ENCODE data around the gene FBXL19. TPM values are rescaled to one million over a fixed set of nuclear protein-coding genes. Genes with fewer than 3 reads are reported as not detected.

FBXL19 gene
- total and polyA plus RNA-seq, 4 donors = 0.31 to 4.8 (median 2.7) TPM

DNA sequence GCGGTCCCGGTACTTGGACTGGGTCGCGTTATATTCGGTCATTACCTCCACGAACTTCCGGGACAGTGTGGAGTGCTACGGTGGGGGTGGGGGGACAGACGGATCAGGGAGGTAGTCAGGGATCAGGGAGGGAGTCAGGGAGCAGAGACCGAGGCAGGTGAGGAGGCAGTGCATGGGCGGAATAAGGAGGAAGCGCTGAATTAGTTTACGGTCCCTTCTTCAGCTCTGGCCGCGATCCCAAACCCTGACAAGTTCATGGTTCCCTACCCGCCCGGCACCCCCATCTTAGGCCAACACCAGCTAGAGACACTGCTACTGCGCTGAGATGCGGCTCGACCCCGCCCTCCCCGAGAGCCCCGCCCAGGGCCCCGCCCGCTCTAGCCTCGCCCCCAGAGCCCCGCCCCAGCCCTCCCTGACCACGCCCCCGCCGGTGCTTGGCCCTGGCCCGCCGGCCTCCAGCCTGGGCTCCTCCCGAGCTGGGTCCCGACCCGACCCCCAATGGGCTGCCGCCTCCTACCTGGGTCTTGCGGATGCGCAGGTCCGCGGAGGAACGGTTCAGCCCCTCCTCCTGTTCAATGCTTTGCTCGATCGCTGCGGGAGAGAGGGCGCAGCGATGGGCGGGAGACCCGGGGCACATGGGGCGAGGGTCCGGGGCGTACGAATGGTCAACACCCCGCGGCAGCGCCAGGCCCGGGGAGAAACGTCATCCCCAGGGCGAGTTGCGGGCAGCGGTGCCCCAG is 73.8 kb downstream of the FBXL19 start:
- peak overlapping the region; percentile 95 to 96 for H3K27ac ChIP-seq (ENCODE audit: low read depth in 1 of 2, low read length in 2 of 2)
- no peak for TF ChIP-seq JUND (IDR thresholded peaks at IDR 0.05)
- no peak for TF ChIP-seq HNF4A (conservative IDR thresholded peaks at IDR 0.05)
- peak; percentile 14 to 29 for TF ChIP-seq RXRA (IDR thresholded peaks at IDR 0.05)
- TF ChIP-seq NR2F2 (IDR thresholded peaks at IDR 0.05) = no peak
- TF ChIP-seq RAD21 (IDR thresholded peaks at IDR 0.05) = peak in 1 of 2 donors; percentile 19
- TF ChIP-seq TAF1 (conservative IDR thresholded peaks at IDR 0.05) = peak; percentile 12
- TF ChIP-seq EGR1 (IDR thresholded peaks at IDR 0.05; ENCODE audit: low read depth in 2 of 2) = no peak
- TF ChIP-seq, protein P1, sequence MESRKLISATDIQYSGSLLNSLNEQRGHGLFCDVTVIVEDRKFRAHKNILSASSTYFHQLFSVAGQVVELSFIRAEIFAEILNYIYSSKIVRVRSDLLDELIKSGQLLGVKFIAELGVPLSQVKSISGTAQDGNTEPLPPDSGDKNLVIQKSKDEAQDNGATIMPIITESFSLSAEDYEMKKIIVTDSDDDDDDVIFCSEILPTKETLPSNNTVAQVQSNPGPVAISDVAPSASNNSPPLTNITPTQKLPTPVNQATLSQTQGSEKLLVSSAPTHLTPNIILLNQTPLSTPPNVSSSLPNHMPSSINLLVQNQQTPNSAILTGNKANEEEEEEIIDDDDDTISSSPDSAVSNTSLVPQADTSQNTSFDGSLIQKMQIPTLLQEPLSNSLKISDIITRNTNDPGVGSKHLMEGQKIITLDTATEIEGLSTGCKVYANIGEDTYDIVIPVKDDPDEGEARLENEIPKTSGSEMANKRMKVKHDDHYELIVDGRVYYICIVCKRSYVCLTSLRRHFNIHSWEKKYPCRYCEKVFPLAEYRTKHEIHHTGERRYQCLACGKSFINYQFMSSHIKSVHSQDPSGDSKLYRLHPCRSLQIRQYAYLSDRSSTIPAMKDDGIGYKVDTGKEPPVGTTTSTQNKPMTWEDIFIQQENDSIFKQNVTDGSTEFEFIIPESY (IDR thresholded peaks at IDR 0.05) = no peak
- TF ChIP-seq GABPA (IDR thresholded peaks at IDR 0.05 in 1 of 2, conservative IDR thresholded peaks at IDR 0.05 in 1 of 2) = no peak
- TF ChIP-seq, protein P2, sequence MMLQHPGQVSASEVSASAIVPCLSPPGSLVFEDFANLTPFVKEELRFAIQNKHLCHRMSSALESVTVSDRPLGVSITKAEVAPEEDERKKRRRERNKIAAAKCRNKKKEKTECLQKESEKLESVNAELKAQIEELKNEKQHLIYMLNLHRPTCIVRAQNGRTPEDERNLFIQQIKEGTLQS (IDR thresholded peaks at IDR 0.05) = no peak
- TF ChIP-seq SP1 (IDR thresholded peaks at IDR 0.05) = no peak
- H3K9me3 ChIP-seq (ENCODE audit: control insufficient read depth in 4 of 4, low read length in 3 of 4) = no peaks in the 10 kb centered on the region
- H3K4me3 ChIP-seq (ENCODE audit: low read depth in 1 of 3, low read length in 3 of 3) = peak overlapping the region; percentile 66 to 81 (median 71)
- WGBS = 3% methylated on average over 60 of the region's 60 CpGs
- DNase-seq (ENCODE audit: low spot score) = peak; percentile 93
- peaks cover 3 to 36% (median 30%) of the 10 kb centered on the region in 4 donors for H3K4me1 ChIP-seq (ENCODE audit: control insufficient read depth in 4 of 4, insufficient read depth in 4 of 4, low read length in 3 of 4)
- H3K9ac ChIP-seq (ENCODE audit: low read depth in 1 of 2, low read length in 2 of 2) = peak overlapping the region; percentile 64 to 75
- no peaks in the 10 kb centered on the region for H3K36me3 ChIP-seq (ENCODE audit: control insufficient read depth in 4 of 4, insufficient read depth in 3 of 4, low read depth in 1 of 4, low read length in 3 of 4)
- H3K27me3 ChIP-seq (ENCODE audit: control insufficient read depth in 4 of 4, insufficient read depth in 4 of 4, low read length in 3 of 4) = no peaks in the 10 kb centered on the region

GRCh38 chr16:30997725-30998711 is 74.6 kb downstream of the FBXL19 start:
- no peak for DNase-seq (ENCODE audit: low spot score)
- H3K4me1 ChIP-seq (ENCODE audit: control insufficient read depth in 4 of 4, insufficient read depth in 4 of 4, low read length in 3 of 4) = peaks cover 3 to 36% (median 30%) of the 10 kb centered on the region in 4 donors
- TF ChIP-seq MAX (IDR thresholded peaks at IDR 0.05) = no peak
- no peak for TF ChIP-seq RAD21 (IDR thresholded peaks at IDR 0.05)
- TF ChIP-seq YY1 (IDR thresholded peaks at IDR 0.05) = no peak
- TF ChIP-seq REST (IDR thresholded peaks at IDR 0.05) = no peak
- TF ChIP-seq, protein P2 (IDR thresholded peaks at IDR 0.05) = no peak
- no peak for TF ChIP-seq FOXA2 (IDR thresholded peaks at IDR 0.05)
- TF ChIP-seq, protein P1 (IDR thresholded peaks at IDR 0.05) = no peak
- no peak for TF ChIP-seq GABPA (IDR thresholded peaks at IDR 0.05 in 1 of 2, conservative IDR thresholded peaks at IDR 0.05 in 1 of 2)
- TF ChIP-seq HNF4G (IDR thresholded peaks at IDR 0.05) = no peak
- TF ChIP-seq JUND (IDR thresholded peaks at IDR 0.05) = no peak
- TF ChIP-seq FOXA1 (IDR thresholded peaks at IDR 0.05) = no peak
- TF ChIP-seq SP1 (IDR thresholded peaks at IDR 0.05) = no peak
- no peak for TF ChIP-seq CTCF (IDR thresholded peaks at IDR 0.05; ENCODE audit: low read depth, low read length, missing input control)
- H3K36me3 ChIP-seq (ENCODE audit: control insufficient read depth in 4 of 4, insufficient read depth in 3 of 4, low read depth in 1 of 4, low read length in 3 of 4) = no peaks in the 10 kb centered on the region
- no peaks in the 10 kb centered on the region for H3K9me3 ChIP-seq (ENCODE audit: control insufficient read depth in 4 of 4, low read length in 3 of 4)
- peak overlapping the region; percentile 95 to 96 for H3K27ac ChIP-seq (ENCODE audit: low read depth in 1 of 2, low read length in 2 of 2)
- no peaks in the 10 kb centered on the region for H3K27me3 ChIP-seq (ENCODE audit: control insufficient read depth in 4 of 4, insufficient read depth in 4 of 4, low read length in 3 of 4)
- H3K9ac ChIP-seq (ENCODE audit: low read depth in 1 of 2, low read length in 2 of 2) = no peak overlapping the region
- peak overlapping the region in 2 of 3 donors; percentile 58 to 71 for H3K4me3 ChIP-seq (ENCODE audit: low read depth in 1 of 3, low read length in 3 of 3)
- 73% methylated on average over 21 of the region's 21 CpGs for WGBS
